OCI-LY3 (cell line): ENCODE results near the gene PGLYRP4.

Source experiments
- H2AFZ ChIP-seq: fragments of 200-600, 300-600 bp; shearing (Covaris generic); 2 replicates; pipeline ENCODE4 v1.6.0; 2014; ENCODE audit warnings: antibody characterized with exemption, low read depth, low read length
- H3K27ac ChIP-seq: fragments of 200-600, 300-600 bp; sonication (generic); 2 replicates; pipeline ENCODE4 v1.5.1; 2014; ENCODE audit warnings: mild to moderate bottlenecking, low read length, moderate library complexity, mixed read lengths
- H3K27me3 ChIP-seq: fragments of 200-600, 300-600 bp; sonication (generic); 2 replicates; pipeline ENCODE4 v1.6.1; 2014; ENCODE audit warnings: low read depth, low read length, mixed read lengths
- H3K36me3 ChIP-seq: fragments of 200-600, 300-600 bp; sonication (generic); replicated peaks from 2 replicates; pipeline ENCODE3; 2014; ENCODE audit warnings: low read depth, low read length, mixed read lengths
- H3K4me1 ChIP-seq: fragments of 300-600, 200-600 bp; sonication (generic); 2 replicates; pipeline ENCODE4 v1.6.1; 2014; ENCODE audit warnings: low read length, mixed read lengths
- H3K4me2 ChIP-seq: fragments of 200-600, 300-600 bp; sonication (generic); 2 replicates; pipeline ENCODE4 v1.6.1; 2014; ENCODE audit warnings: low read length, mixed read lengths
- H3K4me3 ChIP-seq: fragments of 300-600, 200-600 bp; sonication (generic); 2 replicates; pipeline ENCODE4 v1.5.1; 2014; ENCODE audit warnings: antibody characterized with exemption, mild to moderate bottlenecking, low read length, moderate library complexity
- H3K79me2 ChIP-seq: fragments of 300-600, 200-600 bp; shearing (Covaris generic); 2 replicates; pipeline ENCODE4 v1.6.1; 2014; ENCODE audit warnings: mild to moderate bottlenecking, low read length, mixed read lengths
- H3K9ac ChIP-seq: fragments of 300-600, 200-600 bp; shearing (Covaris generic); 2 replicates; pipeline ENCODE4 v1.6.0; 2014; ENCODE audit warnings: mild to moderate bottlenecking, low read length, moderate library complexity
- H3K9me3 ChIP-seq: fragments of 200-600, 300-600 bp; shearing (Covaris generic); 2 replicates; pipeline ENCODE4 v1.6.1; 2014; ENCODE audit warnings: low read length, mixed read lengths; ENCODE audit not compliant: insufficient read depth
- H4K20me1 ChIP-seq: fragments of 200-600, 300-600 bp; sonication (generic); 2 replicates; pipeline ENCODE4 v1.6.1; 2016; ENCODE audit warnings: low read length, mixed read lengths; ENCODE audit not compliant: insufficient read depth
- EZH2phosphoT487 ChIP-seq: fragments of 200-600 bp; shearing (Covaris generic); IDR thresholded peaks from 2 replicates; pipeline ENCODE4 v1.6.1; 2018; ENCODE audit warnings: antibody characterized with exemption, mixed run types, low read depth
- TF ChIP-seq, protein P1 (sequence below): fragments of 200-600, 300-600 bp; sonication (generic); IDR thresholded peaks from 2 replicates; pipeline ENCODE4 v1.5.1; 2014; ENCODE audit warnings: antibody characterized with exemption, low read length, low read depth

Gene PGLYRP4

GRCh38 chr1:153368495-153368894 is 19.9 kb upstream of the PGLYRP4 start:
- Histone ChIP-seq H2AFZ (no peak overlapping the region), H3K9ac (no peak overlapping the region), H3K4me2 (no peak overlapping the region), H3K79me2 (no peaks in the 10 kb centered on the region), H4K20me1 (no peaks in the 10 kb centered on the region), H3K36me3 (no peaks in the 10 kb centered on the region), H3K4me3 (no peak overlapping the region), H3K27me3 (peaks cover 40% of the 10 kb centered on the region), H3K27ac (no peak overlapping the region), H3K4me1 (peaks cover 8% of the 10 kb centered on the region), H3K9me3 (no peaks in the 10 kb centered on the region)
- TF ChIP-seq EZH2phosphoT487: no peak
- TF ChIP-seq, protein P1, sequence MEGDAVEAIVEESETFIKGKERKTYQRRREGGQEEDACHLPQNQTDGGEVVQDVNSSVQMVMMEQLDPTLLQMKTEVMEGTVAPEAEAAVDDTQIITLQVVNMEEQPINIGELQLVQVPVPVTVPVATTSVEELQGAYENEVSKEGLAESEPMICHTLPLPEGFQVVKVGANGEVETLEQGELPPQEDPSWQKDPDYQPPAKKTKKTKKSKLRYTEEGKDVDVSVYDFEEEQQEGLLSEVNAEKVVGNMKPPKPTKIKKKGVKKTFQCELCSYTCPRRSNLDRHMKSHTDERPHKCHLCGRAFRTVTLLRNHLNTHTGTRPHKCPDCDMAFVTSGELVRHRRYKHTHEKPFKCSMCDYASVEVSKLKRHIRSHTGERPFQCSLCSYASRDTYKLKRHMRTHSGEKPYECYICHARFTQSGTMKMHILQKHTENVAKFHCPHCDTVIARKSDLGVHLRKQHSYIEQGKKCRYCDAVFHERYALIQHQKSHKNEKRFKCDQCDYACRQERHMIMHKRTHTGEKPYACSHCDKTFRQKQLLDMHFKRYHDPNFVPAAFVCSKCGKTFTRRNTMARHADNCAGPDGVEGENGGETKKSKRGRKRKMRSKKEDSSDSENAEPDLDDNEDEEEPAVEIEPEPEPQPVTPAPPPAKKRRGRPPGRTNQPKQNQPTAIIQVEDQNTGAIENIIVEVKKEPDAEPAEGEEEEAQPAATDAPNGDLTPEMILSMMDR: no peak

DNA sequence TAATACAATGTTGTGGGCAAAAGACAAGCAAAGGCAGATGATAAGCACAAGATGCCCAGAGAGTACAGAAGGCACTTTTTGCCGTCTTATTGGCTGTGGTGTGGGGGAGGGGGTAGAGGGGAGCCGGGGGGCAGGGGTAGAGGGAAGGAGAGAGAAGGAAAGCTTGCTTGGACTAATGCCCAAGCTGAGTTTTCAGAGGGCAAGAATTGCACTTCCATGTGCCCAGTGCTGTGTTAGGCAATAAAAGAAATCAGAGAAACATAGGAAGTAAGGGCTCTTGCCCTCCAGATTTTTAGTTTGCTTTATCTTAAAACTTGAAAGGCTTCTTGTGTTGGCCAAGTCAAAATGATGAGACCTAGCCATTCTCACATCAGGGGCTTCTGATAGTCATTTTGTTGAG is 18.4 kb upstream of the PGLYRP4 start:
- Histone ChIP-seq H2AFZ (no peak overlapping the region), H3K27me3 (peaks cover 45% of the 10 kb centered on the region), H3K36me3 (no peaks in the 10 kb centered on the region), H4K20me1 (no peaks in the 10 kb centered on the region), H3K9me3 (no peaks in the 10 kb centered on the region), H3K4me3 (no peak overlapping the region), H3K79me2 (no peaks in the 10 kb centered on the region), H3K9ac (no peak overlapping the region), H3K4me1 (peaks cover 8% of the 10 kb centered on the region), H3K27ac (no peak overlapping the region), H3K4me2 (no peak overlapping the region)
- TF ChIP-seq EZH2phosphoT487: no peak
- TF ChIP-seq, protein P1: no peak

DNA sequence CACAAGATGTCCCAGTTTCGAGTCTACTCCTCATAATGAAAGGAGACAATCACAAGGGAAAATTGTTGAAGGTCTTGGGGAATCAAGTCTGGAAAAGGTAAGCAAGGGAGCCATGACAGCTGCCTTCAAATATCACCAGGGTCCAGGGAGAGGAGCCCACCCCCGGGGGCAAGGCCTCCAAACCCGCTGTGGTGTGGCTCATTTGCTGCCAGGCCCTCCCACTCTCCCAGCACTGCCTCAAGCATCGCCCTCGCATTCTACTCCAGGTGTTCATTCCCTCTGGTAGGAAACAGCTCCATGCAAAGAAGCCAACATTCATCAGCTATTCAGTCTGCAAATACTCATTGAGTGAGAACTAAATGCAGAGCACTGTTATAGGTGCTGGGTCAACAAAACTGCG is 17.6 kb upstream of the PGLYRP4 start:
- no peak overlapping the region for H3K9ac ChIP-seq
- H3K4me3 ChIP-seq: no peak overlapping the region
- no peak overlapping the region for H2AFZ ChIP-seq
- H3K4me1 ChIP-seq: peaks cover 8% of the 10 kb centered on the region
- peaks cover 37% of the 10 kb centered on the region for H3K27me3 ChIP-seq
- H3K79me2 ChIP-seq: no peaks in the 10 kb centered on the region
- no peak overlapping the region for H3K4me2 ChIP-seq
- H4K20me1 ChIP-seq: no peaks in the 10 kb centered on the region
- H3K9me3 ChIP-seq: no peaks in the 10 kb centered on the region
- TF ChIP-seq, protein P1: no peak
- no peak for TF ChIP-seq EZH2phosphoT487
- no peaks in the 10 kb centered on the region for H3K36me3 ChIP-seq
- no peak overlapping the region for H3K27ac ChIP-seq

- TF ChIP-seq, protein P1: no peak
- TF ChIP-seq EZH2phosphoT487: no peak
- Histone ChIP-seq H3K9ac (no peak overlapping the region), H3K27ac (no peak overlapping the region), H3K4me1 (peaks cover 8% of the 10 kb centered on the region), H3K27me3 (peaks cover 31% of the 10 kb centered on the region), H4K20me1 (no peaks in the 10 kb centered on the region), H3K79me2 (no peaks in the 10 kb centered on the region), H3K4me3 (no peak overlapping the region), H3K9me3 (no peaks in the 10 kb centered on the region), H3K4me2 (no peak overlapping the region), H2AFZ (no peak overlapping the region), H3K36me3 (no peaks in the 10 kb centered on the region)
These were observed 17.1 kb upstream of the PGLYRP4 start for GRCh38 chr1:153365696-153366095.
